NCI-H69 (cell line): ENCODE results near the gene CYP3A7.
"Not testable (repeated sequence)": the region's sequence is repeated elsewhere in the genome, so short reads cannot be mapped to it uniquely, and the experiment has no call there.

Source experiments
- DNase-seq: peaks from one replicate; lab custom pipeline; 2025; lab: John Stamatoyannopoulos, UW

Gene CYP3A7

DNA sequence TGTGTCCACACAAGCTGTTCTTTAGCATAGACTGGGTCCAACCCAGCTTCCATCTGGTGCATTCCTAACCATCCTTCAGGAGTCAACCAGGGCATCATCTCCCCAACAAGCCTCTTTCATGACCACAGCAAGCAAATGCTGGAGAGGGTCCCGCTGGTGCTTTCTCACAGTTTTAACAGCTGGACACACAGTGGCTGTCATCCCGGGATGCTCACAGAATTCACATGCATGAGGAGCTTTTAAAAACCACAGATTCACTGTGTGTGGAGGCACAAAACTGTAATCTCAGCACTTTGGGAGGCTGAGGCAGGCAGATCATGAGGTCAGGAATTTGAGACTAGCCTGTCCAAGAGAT lies 6.4 kb upstream of the CYP3A7 start:
- no peak for DNase-seq

DNA sequence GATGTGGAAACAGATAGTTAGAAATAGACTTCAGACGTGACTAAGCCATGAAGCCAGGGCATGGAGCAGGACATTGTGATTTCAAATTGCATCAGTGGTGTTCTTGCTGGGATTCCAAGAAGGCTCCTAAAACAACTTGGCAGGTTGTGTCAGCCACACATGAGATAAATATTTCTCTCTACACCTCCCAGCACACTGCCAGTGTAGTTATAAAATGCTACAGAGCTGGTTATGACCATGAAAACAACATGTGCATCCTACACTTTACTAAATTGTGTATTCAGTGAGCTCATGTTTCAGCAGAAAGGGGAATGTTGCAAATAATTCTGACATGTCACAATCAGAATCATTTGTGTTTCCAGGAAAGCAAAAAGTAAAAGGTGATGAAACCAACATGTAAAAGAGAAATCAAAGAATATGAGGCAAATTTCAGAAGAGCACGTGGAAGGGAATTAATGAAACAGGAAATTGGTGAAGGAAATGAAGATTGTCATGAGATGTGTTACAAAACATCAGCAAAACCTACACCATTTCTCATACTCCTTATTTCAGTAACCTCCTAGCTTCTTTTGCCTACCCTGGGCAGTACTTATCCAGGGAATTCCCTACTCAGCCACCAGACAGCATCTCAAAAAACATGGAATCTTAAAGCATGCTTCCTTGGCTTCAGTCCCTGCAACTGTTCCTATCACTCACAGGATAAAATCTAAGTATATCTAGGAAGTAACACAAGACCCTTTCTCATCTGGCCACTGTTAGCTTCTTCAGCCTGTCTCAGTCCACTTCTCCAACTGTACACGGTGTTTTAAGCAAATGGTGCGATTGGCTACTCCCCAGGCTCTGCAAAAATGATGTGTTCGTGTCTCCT lies 5.8 kb upstream of the CYP3A7 start:
- DNase-seq, result no peak

DNA sequence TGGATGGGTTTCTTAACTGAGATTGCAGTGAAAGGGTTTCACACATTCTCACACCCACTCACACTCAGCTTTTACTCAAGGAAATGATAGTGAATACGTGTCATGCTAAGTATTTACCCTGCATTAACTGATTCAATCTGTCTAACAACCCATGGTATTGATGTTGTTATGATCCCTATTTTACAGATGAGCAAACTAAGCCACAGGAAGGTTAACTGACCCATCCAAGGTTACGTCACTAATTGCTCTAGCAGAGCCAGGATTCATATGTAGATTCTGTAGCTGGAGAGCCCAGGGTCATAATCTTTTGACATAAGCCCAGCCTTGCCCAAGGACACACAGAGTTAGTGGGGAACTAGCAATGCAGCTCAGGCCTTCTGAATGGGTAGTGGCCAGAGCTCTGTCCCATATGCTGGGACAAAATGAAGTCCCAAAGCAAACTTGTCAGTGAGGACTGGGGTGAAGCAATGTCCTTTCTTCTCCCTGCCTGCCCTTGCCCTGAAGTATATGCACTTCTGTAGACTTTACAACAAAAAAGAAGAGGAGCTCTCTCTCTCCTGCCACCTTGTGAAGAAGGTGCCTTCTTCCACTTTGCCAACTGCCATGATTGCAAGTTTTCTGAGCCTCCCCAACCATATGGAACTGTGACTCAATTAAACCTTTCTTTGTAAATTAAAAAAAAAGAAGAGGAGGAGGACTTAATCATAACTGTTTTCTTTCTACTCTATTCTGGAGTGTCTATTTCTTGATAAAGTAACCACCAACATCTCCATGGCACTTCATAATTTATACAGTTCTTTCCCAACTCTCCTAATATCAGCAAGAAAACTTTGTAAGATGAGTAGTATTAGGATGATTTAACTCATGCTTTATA lies 4.9 kb upstream of the CYP3A7 start:
- no peak for DNase-seq

DNA sequence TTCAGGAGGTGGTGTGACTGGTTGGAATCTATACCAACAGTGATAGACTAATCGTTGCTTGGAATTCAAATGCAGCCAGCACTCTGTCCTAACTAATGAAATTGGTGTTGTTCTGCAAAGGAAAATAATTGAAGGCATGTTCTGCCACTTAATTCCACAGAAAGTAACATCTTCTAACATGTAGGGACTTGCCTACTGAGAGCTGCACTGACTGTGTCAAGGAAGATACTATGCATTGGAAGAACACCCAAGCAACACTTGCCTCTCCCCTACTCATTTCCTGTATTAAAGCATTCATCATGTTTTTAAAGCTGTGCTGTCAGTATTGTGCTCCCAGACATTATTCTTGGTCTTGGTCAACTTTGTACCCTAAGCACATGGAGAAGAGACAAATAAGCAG lies 2.7 kb upstream of the CYP3A7 start:
- no peak for DNase-seq

- not testable (repeated sequence) for DNase-seq
Observed at GRCh38 chr7:99736667-99737066, 1.7 kb upstream of the CYP3A7 start.

DNA sequence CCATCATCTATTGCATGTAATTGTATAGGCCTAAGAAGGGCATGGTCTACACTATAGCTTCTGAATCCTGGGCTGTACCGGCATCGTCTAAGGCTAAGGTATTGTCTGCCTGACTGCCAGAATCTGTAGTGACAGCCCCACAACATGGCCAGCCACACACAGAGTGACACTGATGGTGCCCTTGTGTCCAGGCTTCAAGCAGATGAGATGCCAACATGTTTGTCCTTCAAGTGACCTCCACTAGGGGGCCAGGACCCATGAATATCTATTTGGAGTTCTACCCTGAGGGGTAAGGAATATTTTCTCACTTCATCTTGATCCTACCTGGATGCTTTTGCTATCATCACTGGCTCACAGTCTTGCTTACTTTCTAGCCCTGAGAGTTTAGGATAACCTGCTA lies 1.5 kb downstream of the CYP3A7 start:
- no peak for DNase-seq

DNA sequence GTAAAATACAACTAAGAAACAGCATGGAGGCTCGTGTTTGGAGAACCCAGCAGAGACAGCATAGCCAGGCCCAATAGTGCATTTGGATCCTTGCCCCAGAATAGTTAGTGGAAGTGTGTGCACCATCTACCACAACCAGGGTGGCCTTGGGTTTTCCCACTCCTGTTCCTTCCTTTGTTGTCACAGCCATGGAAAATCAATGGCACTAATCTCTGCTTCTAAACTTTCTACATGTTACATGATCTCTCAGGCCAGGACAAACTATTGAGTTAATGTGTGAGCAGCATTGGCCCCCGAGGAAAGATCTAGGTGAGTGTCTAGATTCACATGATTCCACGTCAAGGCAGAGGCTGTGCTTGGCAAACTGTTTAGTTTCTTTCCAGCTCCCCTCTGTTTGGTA lies 2.0 kb downstream of the CYP3A7 start:
- DNase-seq, result no peak

- no peak for DNase-seq
Observed at GRCh38 chr7:99731638-99732374, 3.2 kb downstream of the CYP3A7 start.

- no peak for DNase-seq
Observed at GRCh38 chr7:99730992-99731391, 4.0 kb downstream of the CYP3A7 start.

DNA sequence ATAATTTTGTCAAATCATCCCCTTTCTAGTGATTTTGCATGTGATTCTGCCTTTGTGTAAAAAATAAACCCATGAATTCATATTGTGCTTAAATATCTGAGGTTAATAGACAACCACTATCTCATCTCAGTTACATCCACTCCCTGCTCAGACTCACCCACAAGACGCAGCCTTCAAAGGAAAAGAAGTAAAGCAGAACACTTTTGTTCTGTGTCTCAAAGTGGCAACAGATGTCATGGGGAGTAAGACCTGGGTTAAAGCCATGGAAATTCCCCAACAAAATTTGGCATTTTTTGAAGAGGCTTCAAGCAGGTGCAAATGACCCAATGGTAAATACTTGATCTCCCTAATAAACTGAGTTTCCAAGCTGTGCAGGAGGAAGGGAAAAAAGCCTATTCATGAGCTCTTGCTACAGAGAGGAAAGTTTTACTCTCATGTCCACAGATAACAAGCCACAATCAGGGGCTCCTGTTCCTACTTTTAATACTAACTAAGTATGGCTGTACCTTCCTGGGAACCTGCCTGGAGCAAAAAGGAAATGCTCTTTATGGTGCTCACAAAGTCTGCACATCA lies 4.7 kb downstream of the CYP3A7 start:
- DNase-seq, result no peak

GRCh38 chr7:99729486-99730237 lies 5.3 kb downstream of the CYP3A7 start:
- DNase-seq, result no peak

- DNase-seq, result no peak
Observed at GRCh38 chr7:99728615-99729014, 6.4 kb downstream of the CYP3A7 start.

DNA sequence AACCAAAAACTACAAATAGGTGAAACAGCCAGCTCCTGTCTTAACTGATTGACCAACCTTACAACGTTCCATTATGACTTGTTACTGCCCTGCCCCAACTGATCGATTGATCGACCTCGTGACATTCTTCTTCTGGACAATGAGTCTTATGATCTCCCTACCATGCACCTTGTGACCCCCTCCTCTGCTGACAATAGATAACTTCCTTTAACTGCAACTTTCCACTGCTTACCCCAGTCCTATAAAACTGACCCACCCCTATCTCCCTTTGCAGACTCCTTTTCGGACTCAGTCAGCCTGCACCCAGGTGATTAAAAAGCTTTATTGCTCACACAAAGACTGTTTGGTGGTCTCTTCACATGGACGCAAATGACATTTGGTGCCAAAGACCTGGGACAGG lies 11.8 kb downstream of the CYP3A7 start:
- DNase-seq, result not testable (repeated sequence)

DNA sequence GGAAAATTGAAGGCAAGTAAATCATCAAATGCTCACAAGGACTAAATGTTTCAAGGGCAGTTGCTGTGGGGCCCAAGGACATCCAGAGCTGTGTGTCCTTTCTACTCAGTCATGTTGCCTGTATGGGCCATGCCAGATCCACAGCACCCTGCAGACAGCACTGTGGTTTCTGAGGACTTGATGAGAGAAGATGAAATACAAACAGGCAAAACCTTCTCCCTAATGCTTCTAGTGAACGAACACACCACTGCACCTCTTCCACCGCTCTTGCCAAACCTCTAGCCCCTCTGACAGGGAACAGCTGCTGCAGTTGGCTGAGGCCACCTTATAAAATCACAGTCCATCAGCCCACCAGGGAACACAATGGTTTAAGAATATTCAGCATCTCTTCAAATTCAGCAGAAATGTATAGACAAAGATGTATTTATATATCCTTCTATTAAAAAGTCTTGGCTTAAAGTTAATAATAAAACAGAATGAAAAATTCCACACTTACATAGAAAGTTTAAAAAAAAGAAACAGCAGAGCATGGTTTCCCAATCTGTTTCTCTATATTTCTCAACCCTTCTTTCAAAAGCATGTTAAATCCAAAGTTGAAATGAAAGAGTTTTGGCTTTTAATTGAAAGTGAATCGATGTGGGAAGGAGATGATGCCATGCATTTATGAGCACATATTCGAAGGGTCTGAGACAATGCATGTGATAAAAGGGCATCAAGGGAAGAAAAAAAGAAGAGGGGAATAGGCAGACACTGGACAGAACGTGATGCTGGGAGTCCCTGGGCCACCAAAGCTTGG lies 14.0 kb downstream of the CYP3A7 start:
- no peak for DNase-seq

GRCh38 chr7:99719996-99720769 lies 14.8 kb downstream of the CYP3A7 start:
- no peak for DNase-seq

GRCh38 chr7:99713995-99714570 lies 20.9 kb downstream of the CYP3A7 start:
- DNase-seq, result no peak

- DNase-seq, result no peak
Observed at GRCh38 chr7:99709838-99710578, 25.0 kb downstream of the CYP3A7 start.

GRCh38 chr7:99709260-99709659 lies 25.7 kb downstream of the CYP3A7 start:
- no peak for DNase-seq

DNA sequence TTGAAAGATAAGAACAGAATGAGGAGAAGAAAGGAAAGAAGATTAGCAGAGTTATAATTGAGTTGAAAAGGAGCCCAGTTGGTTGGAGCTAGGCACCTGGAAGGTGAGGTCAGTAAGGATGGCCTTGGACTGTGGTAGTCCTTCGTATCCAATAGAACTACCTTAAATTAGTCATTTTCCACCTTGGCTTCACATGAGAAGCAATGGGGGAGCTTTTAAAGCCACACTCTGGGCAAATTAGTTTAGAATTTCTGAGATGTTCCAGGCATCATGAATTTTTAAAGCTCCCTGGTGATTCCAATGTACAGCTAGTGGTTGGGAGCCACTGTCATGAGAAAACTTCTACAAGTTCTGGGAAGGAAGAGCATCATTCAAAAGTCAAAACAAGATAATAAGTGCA lies 27.9 kb downstream of the CYP3A7 start:
- no peak for DNase-seq
